Epidermal melanocyte (primary cell): ENCODE measurements around the gene PTPN9.
"Not testable (repeated sequence)": the region's sequence is repeated elsewhere in the genome, so short reads cannot be mapped to it uniquely, and the experiment has no call there.

Experiments used
- DNase-seq: peaks from one replicate; pipeline ENCODE4 v3.0.0; 2011; ENCODE audit warnings: low spot score; ENCODE audit not compliant: insufficient read length

Gene PTPN9

GRCh38 chr15:75578948-75579920 is at the start of gene PTPN9:
PTPN9 (minus strand) TSS chr15:75579315; CDS start chr15:75578776, 539 bp downstream.
- DNase-seq: peak; percentile 52

GRCh38 chr15:75625542-75626347 is 46.6 kb upstream of the PTPN9 start, which contains the start of gene SNUPN:
SNUPN (minus strand) TSS chr15:75625725; CDS start chr15:75621051, 4,674 bp downstream.
- peak; percentile 95 for DNase-seq

GRCh38 chr15:75622505-75622904 is 43.4 kb upstream of the PTPN9 start:
- no peak for DNase-seq

GRCh38 chr15:75620841-75621391 is 41.8 kb upstream of the PTPN9 start:
- DNase-seq: peak; percentile 87

- DNase-seq: peak; percentile 46
These were observed 41.1 kb upstream of the PTPN9 start for GRCh38 chr15:75620058-75620820.

GRCh38 chr15:75616766-75617165 is 37.7 kb upstream of the PTPN9 start:
- no peak for DNase-seq

GRCh38 chr15:75606711-75607699 is 27.9 kb upstream of the PTPN9 start:
- no peak for DNase-seq

- no peak for DNase-seq
These were observed 26.9 kb upstream of the PTPN9 start for GRCh38 chr15:75606026-75606425.

GRCh38 chr15:75599401-75599800 is 20.3 kb upstream of the PTPN9 start:
- DNase-seq: no peak

- DNase-seq: no peak
These were observed 19.2 kb upstream of the PTPN9 start for GRCh38 chr15:75598361-75598760.

GRCh38 chr15:75597667-75598341 is 18.7 kb upstream of the PTPN9 start:
- DNase-seq: no peak

- no peak for DNase-seq
These were observed 17.7 kb upstream of the PTPN9 start for GRCh38 chr15:75596703-75597345.

GRCh38 chr15:75594276-75594675 is 15.2 kb upstream of the PTPN9 start:
- no peak for DNase-seq

- DNase-seq: no peak
These were observed 12.7 kb upstream of the PTPN9 start for GRCh38 chr15:75591655-75592364.

GRCh38 chr15:75590239-75590638 is 11.1 kb upstream of the PTPN9 start:
- DNase-seq: no peak

- DNase-seq: no peak
These were observed 10.0 kb upstream of the PTPN9 start for GRCh38 chr15:75589071-75589470.

- DNase-seq: not testable (repeated sequence)
These were observed 7.3 kb upstream of the PTPN9 start for GRCh38 chr15:75586422-75586821.

GRCh38 chr15:75584121-75584520 is 5.0 kb upstream of the PTPN9 start:
- no peak for DNase-seq
